HCT116 (cell line): ENCODE measurements around the gene SMURF1.

Source experiments
- ATF3 ChIP-seq: IDR thresholded peaks from 2 replicates; pipeline ENCODE4 v1.6.1; 2012
- CTCF ChIP-seq, 3 experiments: fragments of 200-600 bp in 1 of 3; sonication (generic) in 1 of 3; IDR thresholded peaks in 2 of 3; conservative IDR thresholded peaks in 1 of 3; 2 replicates each; pipeline ENCODE4 v1.5.1; 2012 to 2017; ENCODE audit warnings: low read depth in 2 of 3, low read length in 2 of 3, antibody characterized with exemption in 1 of 3, borderline replicate concordance in 1 of 3, control low read depth in 1 of 3, mild to moderate bottlenecking in 1 of 3, mixed read lengths in 1 of 3, mixed run types in 1 of 3, moderate library complexity in 1 of 3; ENCODE audit not compliant: insufficient read depth in 1 of 3
- EGR1 ChIP-seq: IDR thresholded peaks from 2 replicates; pipeline ENCODE4 v1.6.1; 2012; ENCODE audit warnings: low read depth
- ELF1 ChIP-seq: IDR thresholded peaks from 2 replicates; pipeline ENCODE4 v1.6.1; 2012; ENCODE audit warnings: low read depth, borderline replicate concordance
- EZH2 ChIP-seq: fragments of 200-600 bp; sonication (generic); IDR thresholded peaks from 2 replicates; pipeline ENCODE4 v1.6.1; 2017; ENCODE audit warnings: antibody characterized with exemption, mixed run types
- JUND ChIP-seq: IDR thresholded peaks from 2 replicates; pipeline ENCODE4 v1.6.1; 2012
- MAX ChIP-seq: IDR thresholded peaks from 2 replicates; pipeline ENCODE4 v1.6.1; 2012
- POLR2A ChIP-seq: IDR thresholded peaks from 2 replicates; pipeline ENCODE4 v1.7.0; 2011; ENCODE audit warnings: borderline replicate concordance; ENCODE audit not compliant: insufficient read depth, insufficient read length; ENCODE audit errors: extremely low read depth
- POLR2AphosphoS5 ChIP-seq: IDR thresholded peaks from 2 replicates; pipeline ENCODE4 v1.6.1; 2011; ENCODE audit warnings: mild to moderate bottlenecking, low read depth, low read length, moderate library complexity
- RAD21 ChIP-seq: IDR thresholded peaks from 2 replicates; pipeline ENCODE4 v1.6.1; 2012; ENCODE audit warnings: low read depth, mild to moderate bottlenecking
- SIN3A ChIP-seq: IDR thresholded peaks from 2 replicates; pipeline ENCODE4 v1.6.1; 2012; ENCODE audit warnings: low read depth
- SP1 ChIP-seq: IDR thresholded peaks from 2 replicates; pipeline ENCODE4 v1.6.1; 2012; ENCODE audit warnings: low read depth
- ZFX ChIP-seq: fragments of 450-650 bp; IDR thresholded peaks from 2 replicates; pipeline ENCODE4 v1.6.1; 2017
- ZNF274 ChIP-seq: fragments of 200-500 bp; sonication (Bioruptor generic); IDR thresholded peaks from 2 replicates; pipeline ENCODE4 v1.6.1; 2014; ENCODE audit warnings: mild to moderate bottlenecking, low read depth, low read length, inconsistent platforms

GRCh38 chr7:99098824-99099498, 44.9 kb downstream of the SMURF1 start:
- no peak for TF ChIP-seq CTCF (IDR thresholded peaks at IDR 0.05 in 2 of 3, conservative IDR thresholded peaks at IDR 0.05 in 1 of 3; ENCODE audit: borderline replicate concordance in 1 of 3, insufficient read depth in 1 of 3, low read depth in 2 of 3, low read length in 2 of 3)
- no peak for TF ChIP-seq EZH2
- no peak for TF ChIP-seq ZFX
- TF ChIP-seq MAX = no peak
- TF ChIP-seq ATF3 = no peak
- no peak for TF ChIP-seq POLR2AphosphoS5
- no peak for TF ChIP-seq EGR1
- no peak for TF ChIP-seq POLR2A
- 0 out of 2 replicates have a peak, but pooled peaks have one; percentile 8 for TF ChIP-seq RAD21
- no peak for TF ChIP-seq SIN3A
- TF ChIP-seq ELF1 = no peak
- TF ChIP-seq JUND = no peak
- no peak for TF ChIP-seq ZNF274
- TF ChIP-seq SP1 = peak; percentile 71
